ENCODE measurements around the gene RB1.

DNA sequence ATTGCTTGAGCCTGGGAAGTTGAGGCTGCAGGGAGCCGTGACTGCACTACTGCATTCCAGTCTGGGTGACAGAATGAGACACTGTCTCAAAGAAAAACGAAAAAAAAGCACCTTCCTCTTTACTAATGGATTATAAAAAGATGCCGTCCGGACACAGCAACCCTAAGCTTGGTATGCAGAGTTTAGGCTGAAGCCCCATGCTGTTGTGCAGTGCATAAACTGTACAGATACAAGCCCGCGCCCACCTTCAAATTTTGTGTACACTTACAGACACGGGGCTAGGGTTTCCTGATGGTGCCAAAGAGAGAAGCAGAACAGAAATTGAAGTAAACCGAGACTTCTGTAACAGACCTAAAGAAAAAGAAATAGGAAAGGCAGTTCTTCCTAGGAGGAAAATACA lies 100.4 kb downstream of the RB1 start:
- TF ChIP-seq, protein P1, sequence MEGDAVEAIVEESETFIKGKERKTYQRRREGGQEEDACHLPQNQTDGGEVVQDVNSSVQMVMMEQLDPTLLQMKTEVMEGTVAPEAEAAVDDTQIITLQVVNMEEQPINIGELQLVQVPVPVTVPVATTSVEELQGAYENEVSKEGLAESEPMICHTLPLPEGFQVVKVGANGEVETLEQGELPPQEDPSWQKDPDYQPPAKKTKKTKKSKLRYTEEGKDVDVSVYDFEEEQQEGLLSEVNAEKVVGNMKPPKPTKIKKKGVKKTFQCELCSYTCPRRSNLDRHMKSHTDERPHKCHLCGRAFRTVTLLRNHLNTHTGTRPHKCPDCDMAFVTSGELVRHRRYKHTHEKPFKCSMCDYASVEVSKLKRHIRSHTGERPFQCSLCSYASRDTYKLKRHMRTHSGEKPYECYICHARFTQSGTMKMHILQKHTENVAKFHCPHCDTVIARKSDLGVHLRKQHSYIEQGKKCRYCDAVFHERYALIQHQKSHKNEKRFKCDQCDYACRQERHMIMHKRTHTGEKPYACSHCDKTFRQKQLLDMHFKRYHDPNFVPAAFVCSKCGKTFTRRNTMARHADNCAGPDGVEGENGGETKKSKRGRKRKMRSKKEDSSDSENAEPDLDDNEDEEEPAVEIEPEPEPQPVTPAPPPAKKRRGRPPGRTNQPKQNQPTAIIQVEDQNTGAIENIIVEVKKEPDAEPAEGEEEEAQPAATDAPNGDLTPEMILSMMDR (IDR thresholded peaks at IDR 0.05; ENCODE audit: extremely low read depth in 1 of 2, insufficient read depth in 1 of 2, low read depth in 1 of 2, low read length in 2 of 2): no peak
- TF ChIP-seq POLR2A (IDR thresholded peaks at IDR 0.05; ENCODE audit: low read depth, low read length): no peak
- no peak for TF ChIP-seq JUN (IDR thresholded peaks at IDR 0.05; ENCODE audit: borderline replicate concordance, insufficient read depth, insufficient read length, low read depth)
- TF ChIP-seq, protein P2, sequence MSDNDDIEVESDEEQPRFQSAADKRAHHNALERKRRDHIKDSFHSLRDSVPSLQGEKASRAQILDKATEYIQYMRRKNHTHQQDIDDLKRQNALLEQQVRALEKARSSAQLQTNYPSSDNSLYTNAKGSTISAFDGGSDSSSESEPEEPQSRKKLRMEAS (IDR thresholded peaks at IDR 0.05; ENCODE audit: insufficient read depth, insufficient read length): no peak
- no peak for TF ChIP-seq EZH2 (IDR thresholded peaks at IDR 0.05; ENCODE audit: borderline replicate concordance, low read depth, low read length, severe bottlenecking)
- no peak for TF ChIP-seq MYC (IDR thresholded peaks at IDR 0.05; ENCODE audit: low read depth, low read length)
- no peak for TF ChIP-seq GATA2 (IDR thresholded peaks at IDR 0.05; ENCODE audit: insufficient read depth, insufficient read length, low read depth, low read length)
- TF ChIP-seq POLR2AphosphoS5 (IDR thresholded peaks at IDR 0.05; ENCODE audit: insufficient read depth, low read depth, low read length): no peak

Data from endothelial cell of umbilical vein (primary cell).